Stimulated activated CD4-positive, alpha-beta T cell treated with anti-CD3 and anti-CD28 coated beads, TNF-alpha, amount 100 ng/mL, for 48 hours (primary cell): ENCODE measurements around the gene FAM107A.

ENCODE experiments used
- DNase-seq, 3 donors: peaks; one replicate each; pipeline ENCODE4 v3.0.0-alpha.2; 2020; ENCODE audit warnings: low read depth in 3 of 3

Gene FAM107A

DNA sequence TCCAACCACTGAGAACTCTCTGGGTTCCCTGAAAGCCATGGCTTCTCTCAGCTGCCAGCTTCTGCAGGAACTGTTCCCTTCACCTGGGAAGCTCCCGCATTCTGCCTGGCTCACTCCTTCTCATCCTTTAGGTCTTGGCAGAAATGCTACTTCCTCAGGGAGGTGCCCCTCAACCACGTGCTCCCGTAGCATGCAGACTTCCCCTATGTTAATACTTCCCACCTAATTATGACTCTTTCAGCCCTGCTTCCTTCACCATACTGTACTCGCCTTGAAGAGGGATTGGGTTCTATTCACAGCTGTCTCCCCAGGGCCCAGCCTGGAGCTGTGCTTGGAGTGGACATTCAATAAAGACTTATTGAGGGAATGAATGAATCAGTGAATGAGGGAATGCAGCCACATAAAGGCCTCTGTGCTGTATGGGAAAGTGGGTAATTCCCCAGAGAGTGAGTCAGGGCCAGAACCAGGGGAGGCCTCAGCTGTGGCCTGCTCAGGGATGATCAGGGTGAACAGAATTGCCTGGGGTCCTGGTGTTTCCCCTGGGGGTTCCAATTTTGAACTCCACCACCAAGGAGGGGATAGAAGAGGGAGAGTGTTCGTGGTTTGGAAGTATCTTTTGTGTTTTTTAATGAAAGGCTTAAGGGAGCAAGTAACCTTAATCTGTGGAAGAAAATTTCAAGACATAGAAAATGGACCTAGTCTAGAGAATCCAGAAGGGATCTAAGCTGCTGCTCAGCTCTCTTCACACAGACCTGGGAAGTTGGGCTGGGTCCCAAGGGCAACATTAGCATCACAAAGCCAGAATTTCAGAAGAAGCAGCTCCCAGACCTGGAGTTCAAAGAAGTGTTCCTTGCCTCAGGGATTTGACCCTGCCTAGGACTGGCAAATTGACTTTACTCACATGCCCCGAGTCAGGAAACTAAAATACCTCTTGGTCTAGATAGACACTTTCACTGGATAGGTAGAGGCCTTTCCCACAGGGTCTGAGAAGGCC lies 14.6 kb upstream of the FAM107A start:
- DNase-seq, result no peak

DNA sequence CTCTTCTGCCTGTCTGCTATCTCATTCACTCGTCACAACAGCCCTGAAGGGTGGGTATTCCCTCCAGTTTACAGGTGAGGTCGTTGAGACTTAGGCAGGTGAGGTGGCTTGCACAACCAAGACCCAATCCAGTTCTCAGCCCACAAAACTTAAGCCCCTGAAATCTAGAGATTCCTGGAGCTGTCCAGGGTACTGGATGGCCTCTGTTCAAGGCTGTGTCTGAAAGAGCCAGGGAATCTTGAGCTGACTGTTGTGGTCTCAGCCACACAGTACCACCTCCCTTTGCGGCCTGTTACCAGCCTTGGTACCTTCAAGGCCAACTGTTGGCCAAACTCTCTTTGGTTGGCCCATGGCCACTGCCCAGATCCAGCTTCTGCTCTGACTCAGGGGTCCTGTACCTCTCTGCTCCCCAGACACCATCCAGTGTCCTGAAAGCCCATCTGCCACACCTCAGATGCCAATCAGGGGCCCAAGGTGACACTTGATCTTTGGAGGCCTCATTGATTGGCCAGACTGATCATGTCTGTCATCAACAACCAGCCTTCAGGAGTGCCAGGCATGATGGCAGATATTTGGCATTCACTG lies 10.9 kb upstream of the FAM107A start:
- no peak for DNase-seq

DNA sequence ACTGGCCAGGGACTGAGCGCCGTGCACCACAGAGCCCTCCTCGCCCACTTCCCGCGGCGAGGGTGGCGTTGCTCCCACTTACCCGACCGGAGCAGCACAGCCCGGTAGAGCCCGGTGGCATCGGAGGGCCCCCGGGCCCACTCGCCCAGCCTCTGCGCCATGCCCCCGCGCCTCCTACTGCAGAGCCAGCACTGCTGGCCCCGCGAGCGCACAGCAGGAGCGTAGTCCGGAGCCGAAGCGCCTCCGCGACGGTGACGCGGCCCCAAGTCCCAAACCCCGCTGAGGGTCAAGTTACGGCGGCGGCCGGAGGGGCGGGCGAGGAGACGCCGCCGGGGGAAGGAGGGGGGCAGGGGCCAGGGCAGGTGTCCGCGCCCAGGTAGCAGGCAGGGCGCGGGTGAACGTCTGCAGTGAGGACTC lies 9.6 kb upstream of the FAM107A start:
- DNase-seq, result no peak

DNA sequence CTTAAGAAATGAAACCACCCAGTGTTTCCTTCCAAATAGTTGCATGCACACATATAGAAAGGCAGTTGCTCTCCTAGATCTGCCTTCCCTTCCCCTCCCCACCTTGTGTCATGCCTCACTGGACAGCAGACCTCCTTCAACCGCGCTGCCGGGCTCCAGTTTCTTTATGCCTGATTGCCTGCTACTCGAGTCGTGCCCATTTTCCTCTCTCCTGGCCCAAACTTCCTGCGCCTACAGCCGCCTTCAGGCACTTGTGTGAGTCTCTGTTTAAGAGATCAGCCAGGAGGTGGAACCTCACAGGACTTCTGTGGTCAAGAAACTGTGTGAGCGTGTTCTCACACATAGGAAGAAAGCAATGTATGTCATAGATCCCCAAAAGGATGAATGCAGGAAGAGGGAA lies 8.8 kb upstream of the FAM107A start:
- DNase-seq, result no peak

DNA sequence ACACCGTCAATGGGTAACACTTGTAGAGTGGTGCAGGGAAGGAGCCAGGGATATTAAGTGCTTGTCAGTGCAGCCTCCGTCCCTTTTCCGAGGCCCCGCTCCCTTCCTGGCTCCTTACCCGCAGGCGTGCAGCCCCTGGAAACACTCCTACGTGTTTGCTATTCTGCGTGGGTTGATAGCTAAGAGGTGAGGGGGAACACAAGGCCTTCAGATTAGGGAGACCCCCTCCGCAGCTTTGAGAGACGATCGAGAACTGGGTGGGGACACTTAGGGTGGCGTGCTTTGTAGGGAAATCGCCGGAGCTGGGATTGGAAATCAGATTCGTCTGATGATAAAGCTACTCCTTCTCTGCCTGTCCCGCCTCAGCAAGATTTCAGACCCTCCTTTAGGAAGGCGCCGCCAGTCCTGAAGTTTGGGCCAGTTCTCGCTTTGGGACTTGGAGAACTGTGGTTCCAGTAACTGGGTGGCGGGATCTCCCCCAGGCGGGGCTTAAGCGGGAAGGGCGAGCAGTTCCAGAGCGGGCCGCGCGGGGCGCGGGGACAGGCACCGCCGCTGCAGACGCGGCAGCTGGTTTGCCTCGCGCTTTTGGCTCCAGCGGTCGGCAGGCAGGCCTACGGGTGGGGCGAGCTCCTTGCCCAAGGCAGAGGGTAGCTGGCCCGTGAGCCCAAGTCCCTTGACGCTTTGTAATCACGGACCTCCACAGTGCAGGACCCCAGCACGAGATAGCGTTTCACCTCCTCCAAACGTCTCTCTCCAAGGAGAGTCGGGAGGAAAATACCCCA lies 8.0 kb upstream of the FAM107A start:
- peak; percentile 38 to 59 (median 52) for DNase-seq

DNA sequence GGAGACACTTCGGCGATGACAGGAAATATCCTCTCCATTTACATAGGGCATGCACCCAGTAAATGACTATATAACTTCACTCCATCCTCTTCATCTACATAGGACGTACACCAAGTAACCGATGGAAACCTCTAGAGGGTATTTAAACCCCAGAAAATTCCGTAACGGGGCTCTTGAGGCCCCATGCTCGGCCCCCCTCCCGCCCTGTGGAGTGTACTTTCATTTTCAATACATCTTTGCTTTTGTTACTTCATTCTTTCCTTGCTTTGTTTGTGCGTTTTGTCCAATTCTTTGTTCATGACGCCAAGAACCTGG lies 7.5 kb upstream of the FAM107A start:
- DNase-seq, result no peak

DNA sequence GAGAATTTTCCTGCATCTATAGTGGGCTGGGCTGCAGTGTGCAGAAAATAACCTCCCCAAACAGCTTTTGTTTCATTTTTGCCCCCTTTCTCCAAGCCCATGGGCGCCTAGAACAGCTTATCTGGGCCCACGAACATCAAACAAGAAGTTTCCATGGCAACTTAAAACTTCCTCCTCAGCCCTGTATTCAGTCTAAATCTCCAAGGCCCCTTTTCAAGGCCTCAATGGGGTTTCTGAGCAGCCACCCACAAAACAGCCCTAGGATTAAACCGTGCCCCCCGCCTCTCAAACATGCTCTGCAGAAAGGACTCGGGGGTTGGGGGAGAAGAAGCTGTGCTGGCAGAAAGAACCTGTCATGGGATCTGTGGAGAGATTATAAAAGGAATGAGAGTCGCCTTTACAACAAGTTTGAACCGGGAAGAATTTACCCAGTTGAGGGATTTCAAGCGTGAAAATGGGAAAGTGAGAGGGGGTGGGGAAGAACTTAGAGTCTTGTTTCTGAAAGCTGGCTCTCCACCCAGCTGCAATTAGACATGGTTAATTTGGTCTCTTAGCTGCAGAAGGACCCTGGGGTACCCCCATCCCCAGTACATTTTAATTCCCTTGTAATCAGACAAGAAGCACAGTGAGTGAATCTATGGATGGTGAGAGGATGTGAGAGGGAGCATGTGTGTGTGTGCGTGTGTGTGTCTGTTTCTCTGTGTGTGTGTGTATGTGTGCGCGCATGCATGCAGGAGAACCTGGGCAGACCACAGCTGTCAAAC lies 4.3 kb upstream of the FAM107A start:
- no peak for DNase-seq

DNA sequence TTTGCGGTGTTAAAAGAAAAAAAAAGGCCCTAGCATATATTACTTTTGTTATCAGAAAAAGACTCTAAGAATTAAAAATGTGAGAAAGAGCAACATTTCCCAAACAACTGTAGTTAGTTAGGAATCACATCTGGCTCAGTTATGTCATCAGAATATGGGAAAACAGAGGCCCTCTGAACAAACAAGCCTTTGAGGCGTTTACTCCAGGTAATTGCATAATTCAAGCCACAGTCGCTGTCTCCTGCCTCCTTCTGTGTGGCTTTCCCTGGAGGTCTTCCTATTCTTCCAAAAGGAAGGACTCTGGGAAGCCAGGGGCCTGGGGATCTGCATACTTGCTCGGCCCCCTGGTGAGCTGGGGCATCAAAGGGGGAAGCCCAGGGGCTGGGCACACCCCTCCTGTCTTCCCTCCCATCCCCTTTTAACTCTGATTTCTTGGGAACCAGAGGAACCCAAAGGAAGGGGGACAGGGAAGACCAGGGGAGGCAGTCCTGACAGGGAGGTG lies 3.7 kb upstream of the FAM107A start:
- no peak for DNase-seq

DNA sequence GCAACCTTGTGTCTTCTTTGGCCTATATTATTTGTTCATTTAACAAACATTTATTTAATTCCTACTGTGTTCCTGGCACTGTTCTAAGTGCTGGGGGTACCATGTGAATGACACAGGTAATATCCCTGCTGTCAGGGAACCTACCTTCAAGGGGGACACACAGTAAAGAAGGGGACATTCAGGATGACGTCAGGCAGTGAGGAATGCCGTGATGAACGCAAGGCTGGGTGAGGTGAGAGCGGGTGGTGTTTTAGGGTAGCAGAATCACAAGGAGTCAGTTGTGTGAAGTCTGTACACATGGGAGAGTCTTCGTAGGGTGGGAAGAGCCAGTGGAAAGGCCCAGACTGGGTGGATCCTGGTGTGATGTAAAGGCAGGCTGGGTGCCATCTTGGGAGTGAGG lies 1.7 kb upstream of the FAM107A start:
- DNase-seq, result no peak

DNA sequence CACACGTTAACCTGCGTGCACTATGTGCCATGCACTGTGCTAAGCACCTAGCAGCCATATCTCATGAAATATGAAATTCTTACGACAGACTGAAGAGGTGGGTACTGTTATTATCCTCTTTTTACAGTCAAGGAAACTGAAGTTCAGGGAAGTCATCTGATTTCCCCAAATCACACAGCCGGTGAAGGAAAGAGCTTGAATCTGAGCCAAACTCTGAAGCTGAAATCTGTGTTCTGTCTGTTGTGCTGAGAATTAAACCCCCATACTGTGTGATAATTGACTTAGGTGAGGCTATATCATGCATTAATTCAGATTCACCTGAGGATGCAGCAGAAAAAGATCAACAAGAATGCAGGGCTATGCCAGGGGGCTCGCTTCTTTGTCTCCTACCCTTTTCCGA lies 475 bp downstream of the FAM107A start:
- no peak for DNase-seq

DNA sequence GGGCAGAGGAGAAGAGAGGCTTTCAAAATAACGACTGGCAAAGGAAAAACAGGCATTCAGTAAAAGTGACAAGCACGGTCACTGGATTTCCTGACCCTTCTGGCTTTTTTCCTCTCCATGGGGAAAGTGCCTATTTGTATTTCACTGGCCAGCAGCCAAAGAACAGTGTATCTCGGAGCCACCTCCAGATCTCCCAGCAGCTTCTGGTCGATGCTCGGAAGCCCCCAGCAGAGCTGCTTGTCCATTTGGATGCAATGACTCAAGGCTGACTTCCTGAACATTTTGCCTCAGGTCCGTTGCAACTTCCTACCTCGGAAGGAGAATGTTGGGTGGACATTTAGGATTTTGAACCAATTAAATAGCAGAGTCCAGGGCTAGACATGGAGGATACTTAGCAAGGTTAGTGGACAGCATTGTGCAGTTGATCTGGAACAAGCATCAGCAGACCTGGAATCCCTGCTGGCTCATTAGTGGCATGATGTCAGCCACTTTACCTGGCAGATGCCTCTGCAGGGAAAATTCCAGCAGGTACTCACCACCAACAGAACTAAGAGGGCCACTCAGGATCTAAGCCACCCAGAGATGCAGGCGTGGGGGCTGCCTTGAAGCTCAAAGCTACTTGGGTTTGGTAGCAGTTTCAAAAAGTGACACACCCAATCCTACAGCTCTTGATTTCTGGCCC lies 1.1 kb downstream of the FAM107A start:
- no peak for DNase-seq

DNA sequence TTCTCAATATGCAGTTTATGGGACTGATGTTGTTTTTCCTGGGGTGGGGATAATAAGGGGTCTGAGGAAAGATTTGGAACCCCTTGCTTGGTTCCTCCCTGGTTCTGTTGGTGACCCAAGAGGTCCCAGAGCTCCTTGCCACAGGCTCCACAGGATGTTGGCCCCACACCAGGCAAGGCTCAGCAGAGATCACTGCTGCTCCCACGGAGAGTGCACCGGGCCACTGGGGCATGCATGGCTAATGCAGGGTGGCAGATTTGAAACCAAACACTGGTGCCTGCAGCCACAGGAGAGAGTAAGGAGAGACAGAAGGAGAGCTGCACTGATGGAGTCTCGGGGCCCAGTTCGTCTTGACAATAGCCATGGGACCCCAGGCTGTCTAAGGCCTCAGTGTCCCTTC lies 2.5 kb downstream of the FAM107A start:
- no peak for DNase-seq

DNA sequence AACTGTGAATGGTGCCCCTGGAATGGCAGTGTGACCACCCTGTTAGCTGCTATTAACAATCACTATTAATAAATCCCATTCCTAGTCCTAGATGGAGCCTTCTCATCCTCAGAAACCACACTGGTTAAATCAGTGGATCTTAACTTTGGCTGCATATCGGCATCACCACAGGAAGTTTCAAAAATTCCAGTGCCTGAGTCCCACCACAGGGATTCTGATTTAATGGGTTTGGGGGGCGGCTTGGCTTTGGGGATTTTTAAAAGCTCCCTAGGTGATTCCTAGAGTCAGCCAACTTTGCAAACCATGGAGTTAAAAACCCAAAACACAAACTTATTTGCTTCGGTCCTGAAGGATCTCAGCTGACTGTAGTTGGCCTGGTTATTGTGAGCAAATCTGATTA lies 3.1 kb downstream of the FAM107A start:
- no peak for DNase-seq

DNA sequence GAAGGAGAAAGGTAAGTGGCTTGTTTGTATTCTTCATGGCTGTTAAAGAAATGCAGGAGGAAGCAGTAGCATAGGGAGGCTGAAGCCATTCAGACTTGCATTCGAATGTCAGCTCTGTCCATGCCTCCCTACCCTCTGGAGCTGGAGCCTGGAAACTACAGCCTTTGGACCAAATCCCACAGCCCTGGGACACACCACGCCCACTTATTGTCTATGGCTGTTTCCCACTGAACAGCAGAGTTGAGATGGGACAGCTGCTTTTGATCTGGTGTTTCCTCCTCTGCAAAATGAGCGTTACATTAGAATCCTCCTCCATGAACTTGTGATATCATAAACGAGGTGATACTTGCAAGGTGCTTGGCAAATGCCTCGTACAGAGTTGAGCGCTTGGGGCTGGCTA lies 3.6 kb downstream of the FAM107A start:
- DNase-seq, result no peak

DNA sequence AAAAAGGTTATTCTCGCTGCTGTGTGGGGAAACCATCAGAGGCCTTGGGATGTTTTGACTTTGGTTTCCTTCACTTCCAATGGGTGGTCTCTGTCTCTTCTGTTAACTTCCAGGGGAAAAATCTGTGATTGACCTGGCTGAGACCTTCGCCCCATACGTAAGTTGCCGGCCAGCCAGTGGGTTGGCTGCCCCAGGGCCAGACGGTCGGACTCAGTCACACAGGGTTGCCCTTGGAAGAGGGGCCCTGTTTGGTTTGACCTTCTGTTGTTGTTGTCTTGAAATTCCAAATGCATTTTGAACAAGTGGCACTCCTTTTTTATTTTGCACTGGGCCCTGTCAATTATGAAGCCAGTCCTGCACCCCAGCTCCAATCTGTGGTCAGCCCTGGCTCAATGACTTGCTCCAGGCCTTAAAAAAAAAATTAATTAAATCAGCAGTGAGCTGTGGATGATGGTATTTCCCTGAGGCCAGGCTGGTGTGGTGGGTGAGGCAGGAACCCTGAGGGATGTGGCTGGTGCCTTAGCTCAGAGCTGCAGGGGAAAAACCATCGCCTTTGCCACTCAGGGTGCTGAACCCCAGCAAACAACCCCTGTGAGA lies 4.5 kb downstream of the FAM107A start:
- no peak for DNase-seq

DNA sequence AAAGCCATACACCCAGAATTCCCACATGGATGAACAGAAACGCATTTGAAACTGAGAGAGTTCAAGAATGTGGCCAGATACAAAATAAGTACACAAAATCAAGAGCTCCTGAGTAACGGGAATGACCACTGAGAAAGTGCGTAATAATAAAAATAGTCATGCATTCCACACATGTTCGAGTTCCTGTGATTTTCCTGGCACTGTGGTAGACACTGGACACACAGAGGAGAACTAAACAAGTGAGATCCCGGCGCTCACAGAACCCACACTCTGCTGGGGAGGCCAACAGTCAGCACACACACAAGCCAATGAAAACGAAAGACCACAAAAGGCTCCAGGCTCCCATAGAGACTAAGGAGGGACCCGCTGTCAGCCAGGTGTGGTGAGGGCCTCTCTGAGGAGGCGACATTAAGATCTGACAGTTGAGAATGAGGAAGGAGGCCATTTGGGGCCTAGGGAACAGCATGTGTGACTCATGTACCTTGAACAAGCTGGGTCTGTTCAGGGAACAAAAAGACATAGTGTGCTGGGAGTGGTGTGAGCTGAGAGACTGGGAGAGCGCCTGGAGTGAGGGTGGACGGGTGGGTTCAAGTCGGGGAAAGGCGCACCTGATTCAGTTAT lies 5.1 kb downstream of the FAM107A start:
- DNase-seq, result no peak

DNA sequence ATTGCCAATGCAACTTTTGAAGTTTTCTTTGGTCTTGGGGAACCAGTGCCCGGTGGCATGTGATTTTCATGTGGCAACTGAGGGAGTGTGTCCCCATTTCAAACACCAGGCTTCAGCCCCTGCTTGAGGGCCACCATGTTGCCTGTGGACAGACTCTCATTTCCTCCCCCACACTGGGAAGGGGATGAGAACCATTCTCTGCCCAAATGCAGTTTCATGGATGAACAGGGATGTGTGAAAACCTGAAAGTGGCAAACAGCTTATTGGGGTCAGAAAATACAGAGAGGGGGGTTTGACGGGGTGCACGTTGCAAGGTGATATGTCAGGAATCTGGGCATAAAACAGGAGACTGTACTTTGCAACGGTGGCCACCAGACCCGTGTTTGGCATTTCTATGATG lies 6.3 kb downstream of the FAM107A start:
- DNase-seq, result no peak

DNA sequence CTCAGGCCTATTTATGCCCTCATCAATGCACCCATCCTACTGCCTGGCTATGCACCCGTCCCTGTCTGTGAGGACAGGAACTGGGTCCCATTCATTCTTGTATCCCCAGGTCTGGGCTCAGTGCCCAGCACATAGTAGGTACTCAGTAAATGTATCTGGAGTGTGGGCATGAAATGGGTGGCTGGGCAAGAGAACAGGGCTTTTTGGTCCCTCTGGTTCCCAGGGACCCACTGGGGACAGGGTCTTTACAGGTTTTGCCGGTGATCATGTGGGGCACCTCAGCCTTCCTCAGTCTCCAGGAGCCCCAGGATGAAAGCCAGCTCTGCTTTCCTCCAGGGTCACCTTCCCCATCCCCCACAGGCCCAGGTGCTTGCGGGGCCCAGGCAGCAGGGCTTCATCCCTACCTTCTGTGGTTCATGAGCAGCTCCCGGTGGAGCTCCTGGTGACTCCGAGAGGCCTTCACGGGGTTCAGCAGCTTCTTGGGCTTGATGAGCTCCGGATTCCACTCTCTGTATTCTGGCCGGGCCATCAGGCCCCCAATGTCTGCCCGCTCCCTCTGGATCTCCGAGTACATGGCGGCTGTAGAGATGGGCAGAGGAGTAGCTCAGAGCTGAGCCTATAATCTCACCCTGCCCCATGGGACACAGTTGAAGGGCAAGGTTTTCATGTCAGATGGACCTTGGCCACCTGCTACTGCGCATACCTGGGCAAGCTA lies 7.7 kb downstream of the FAM107A start:
- no peak for DNase-seq

DNA sequence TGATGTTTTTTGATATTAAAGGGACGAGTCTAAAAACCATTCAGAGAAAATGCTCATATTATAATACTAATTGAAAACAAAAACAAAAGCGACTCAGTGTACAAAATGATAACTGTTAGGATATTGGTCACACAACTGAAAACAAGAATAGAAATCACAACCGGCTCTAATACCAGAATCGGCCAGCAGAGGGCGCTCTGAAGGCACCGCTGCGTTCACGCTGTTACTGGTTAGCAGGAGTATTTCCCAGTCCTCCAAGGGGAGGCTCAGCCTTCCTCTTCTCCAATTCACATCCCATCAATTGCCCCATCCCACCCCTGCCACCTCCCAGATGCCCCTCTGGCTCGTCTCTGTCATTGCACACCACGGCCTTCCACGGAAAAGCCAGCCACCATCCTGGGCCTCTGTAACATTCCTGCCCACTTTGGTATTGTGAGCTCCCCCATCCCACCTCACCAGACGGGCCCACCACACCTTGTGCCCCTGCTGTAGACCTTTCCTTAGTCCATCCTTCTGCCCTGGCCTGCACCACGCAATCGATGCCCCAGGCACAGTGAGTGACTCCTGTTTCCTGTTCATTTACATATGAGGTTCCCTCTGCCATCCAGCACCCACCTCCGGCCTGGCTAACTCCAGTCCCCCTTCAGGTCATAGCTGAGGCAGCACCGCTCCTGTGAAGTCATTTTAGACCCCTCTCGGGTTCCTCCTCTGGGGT lies 8.5 kb downstream of the FAM107A start:
- peak; percentile 53 to 61 (median 58) for DNase-seq
